GM12874 (cell line): ENCODE data around the gene RNF169.
A peak's percentile ranks its signal among the peaks of the same experiment; 100 is the strongest.

Experiments
- CTCF ChIP-seq: IDR thresholded peaks from 2 replicates; pipeline ENCODE4 v1.5.1; 2011; ENCODE audit warnings: low read depth, mild to moderate bottlenecking, control low read depth, low read length, moderate library complexity; ENCODE audit not compliant: insufficient read depth

The RNF169 gene

GRCh38 chr11:74748211-74749126 lies at the start of gene RNF169:
Gene RNF169 (plus strand): TSS chr11:74748849. CDS start chr11:74748881, 32 bp downstream.
- TF ChIP-seq CTCF: no peak

- no peak for TF ChIP-seq CTCF
Measured at GRCh38 chr11:74699615-74700396, 48.8 kb upstream of the RNF169 start.

- TF ChIP-seq CTCF: no peak
Measured at GRCh38 chr11:74701351-74701750, 47.3 kb upstream of the RNF169 start.

- peak; percentile 90 for TF ChIP-seq CTCF
Measured at GRCh38 chr11:74702383-74703007, 46.2 kb upstream of the RNF169 start.

- TF ChIP-seq CTCF: no peak
Measured at GRCh38 chr11:74703211-74703610, 45.4 kb upstream of the RNF169 start.

GRCh38 chr11:74707182-74707581 lies 41.5 kb upstream of the RNF169 start:
- TF ChIP-seq CTCF: no peak
